Kidney (tissue), 14 donors: ENCODE data around the gene SEZ6L. TPM values are rescaled to one million over a fixed set of nuclear protein-coding genes. Genes with fewer than 3 reads are reported as not detected.

ENCODE experiments used
- DNase-seq, 5 donors: peaks; one replicate each; pipeline ENCODE4 v3.0.0-alpha.2; 2013 to 2020
- FAIRE-seq: peaks from 2 replicates; lab custom pipeline; 2012; peaks lifted over from hg19 to GRCh38; lab: Jason Lieb, UNC
- H3K27ac ChIP-seq, 2 donors: one replicate each; pipeline ENCODE4 v1.7.0; 2013; ENCODE audit warnings: low read depth in 2 of 2, low read length in 2 of 2, inconsistent platforms in 1 of 2
- H3K27me3 ChIP-seq: one replicate; pipeline ENCODE4 v1.7.1; 2013; ENCODE audit warnings: low read length, inconsistent platforms; ENCODE audit not compliant: control insufficient read depth, insufficient read depth
- H3K36me3 ChIP-seq, 3 donors: one replicate each; pipeline versions ENCODE4 v1.7.0 to v1.7.1; 2013; ENCODE audit warnings: low read length in 3 of 3, control low read depth in 1 of 3, inconsistent platforms in 1 of 3; ENCODE audit not compliant: insufficient read depth in 3 of 3, control insufficient read depth in 2 of 3
- H3K4me1 ChIP-seq, 3 donors: one replicate each; pipeline versions ENCODE4 v1.7.0 to v1.7.1; 2013; ENCODE audit warnings: low read length in 3 of 3, inconsistent platforms in 1 of 3, low read depth in 1 of 3; ENCODE audit not compliant: control insufficient read depth in 2 of 3, insufficient read depth in 2 of 3
- H3K4me3 ChIP-seq, 3 donors: one replicate each; pipeline versions ENCODE4 v1.7.0 to v1.8.1; 2013; ENCODE audit warnings: low read length in 3 of 3, control low read depth in 1 of 3, inconsistent platforms in 1 of 3
- H3K9ac ChIP-seq, 3 donors: one replicate each; pipeline versions ENCODE4 v1.7.0 to v1.7.1; 2013; ENCODE audit warnings: low read length in 3 of 3, control low read depth in 1 of 3, inconsistent platforms in 1 of 3
- H3K9me3 ChIP-seq, 3 donors: one replicate each; pipeline versions ENCODE4 v1.7.0 to v1.7.1; 2013; ENCODE audit warnings: low read length in 3 of 3, control low read depth in 1 of 3, inconsistent platforms in 1 of 3; ENCODE audit not compliant: control insufficient read depth in 2 of 3, insufficient read depth in 1 of 3
- CTCF ChIP-seq: IDR thresholded peaks from 3 replicates; pipeline ENCODE4 v1.5.1; 2012; ENCODE audit warnings: mild to moderate bottlenecking, moderate library complexity, borderline replicate concordance; ENCODE audit not compliant: insufficient read depth; ENCODE audit errors: extremely low read depth
- intact Hi-C: fragments of 100-400 bp; cut with DNase I; formaldehyde crosslinking; loops from one replicate; pipeline ENCODE4 v1.11.1; 2022
- polyA plus RNA-seq: library from polyadenylated mRNA; stranded (reverse); fragments of 350-450 nt; fragmentation: Illumina TruSeq; extraction: RNeasy Lipid Tissue Mini Kit (QIAGEN cat#74804); gene quantifications from one replicate; pipeline ENCODE4 v1.2.3, GENCODE V29; 2014; ENCODE audit warnings: low read depth, low replicate concordance; ENCODE audit not compliant: insufficient read depth
- total RNA-seq: library from RNA; stranded (reverse); fragmentation: NEBNext Ultra II Directional; extraction: Animal tissue kit (Norgen Biotek cat#: 25700); gene quantifications from one replicate; pipeline ENCODE4 v1.2.1, GENCODE V29; 2021
- donor health status: control.
- donor health status: control.
- donor health status: control.
- donor health status: control.
- donor health status: control.
- donor health status: DM: yes; HTN: yes; CAD: no.
- donor health status: Normal renal cell carcinoma (clear cell type).

The SEZ6L gene
- total and polyA plus RNA-seq, 2 donors from 2014 or later: 0.09 to 0.19 TPM

GRCh38 chr22:26429458-26430286 lies 260.4 kb downstream of the SEZ6L start:
- Histone ChIP-seq H3K27me3 (no peaks in the 10 kb centered on the region), H3K4me1 (peaks cover 0 to 12% (median 2%) of the 10 kb centered on the region in 3 donors), H3K9me3 (no peaks in the 10 kb centered on the region), H3K9ac (peak overlapping the region in 1 of 3 donors; percentile 13), H3K27ac (no peak overlapping the region), H3K36me3 (no peaks in the 10 kb centered on the region), H3K4me3 (peak overlapping the region; percentile 44 to 58 (median 47))
- DNase-seq: peak in 2 of 5 donors; percentile 9 to 63
- TF ChIP-seq CTCF: no peak
- intact Hi-C loops: no loop called here
- no peak for FAIRE-seq

- intact Hi-C loops: no loop called here
- Histone ChIP-seq H3K9me3 (no peaks in the 10 kb centered on the region), H3K27ac (no peak overlapping the region), H3K4me3 (no peak overlapping the region), H3K36me3 (no peaks in the 10 kb centered on the region), H3K4me1 (peaks cover 0 to 12% (median 2%) of the 10 kb centered on the region in 3 donors), H3K9ac (peak overlapping the region in 1 of 3 donors; percentile 14), H3K27me3 (no peaks in the 10 kb centered on the region)
- no peak for TF ChIP-seq CTCF
- DNase-seq (no peak), FAIRE-seq (no peak)
These were observed 261.3 kb downstream of the SEZ6L start for GRCh38 chr22:26430600-26430999.

GRCh38 chr22:26431261-26431995 lies 262.2 kb downstream of the SEZ6L start:
- H3K9ac ChIP-seq: peak overlapping the region in 1 of 3 donors; percentile 14
- DNase-seq: peak in 1 of 5 donors; percentile 49
- H3K27ac ChIP-seq: no peak overlapping the region
- no peaks in the 10 kb centered on the region for H3K36me3 ChIP-seq
- H3K4me1 ChIP-seq: peaks cover 0 to 12% (median 2%) of the 10 kb centered on the region in 3 donors
- H3K4me3 ChIP-seq: no peak overlapping the region
- TF ChIP-seq CTCF: no peak
- no peaks in the 10 kb centered on the region for H3K27me3 ChIP-seq
- no peaks in the 10 kb centered on the region for H3K9me3 ChIP-seq
- peak; percentile 3 for FAIRE-seq
- intact Hi-C loops: no loop called here
